Sigmoid colon (tissue), 4 donors: ENCODE results near the gene LHPP.

Source experiments
- CTCF ChIP-seq, 4 experiments: fragments of 450-650 bp in 3 of 4; fragments of 200-600 bp in 1 of 4; IDR thresholded peaks; one replicate each; pipeline ENCODE4 v1.5.1; 2016 to 2019; ENCODE audit warnings: antibody characterized with exemption in 4 of 4, mild to moderate bottlenecking in 3 of 4, moderate library complexity in 2 of 4
- EP300 ChIP-seq, 4 donors: sonication (generic); formaldehyde crosslinking; IDR thresholded peaks; one replicate each; pipeline ENCODE4 v1.6.1; 2017; ENCODE audit warnings: antibody characterized with exemption in 4 of 4
- POLR2A ChIP-seq, 2 donors: fragments of 450-650 bp; IDR thresholded peaks; one replicate each; pipeline ENCODE4 v1.6.1; 2016; ENCODE audit warnings: antibody characterized with exemption in 2 of 2, mild to moderate bottlenecking in 2 of 2, moderate library complexity in 2 of 2
- POLR2AphosphoS5 ChIP-seq, 4 donors: sonication (generic); formaldehyde crosslinking; IDR thresholded peaks; one replicate each; pipeline ENCODE4 v1.6.1; 2017; ENCODE audit warnings: antibody characterized with exemption in 4 of 4

- TF ChIP-seq POLR2AphosphoS5 (IDR thresholded peaks at IDR 0.05) = no peak
- TF ChIP-seq POLR2A (IDR thresholded peaks at IDR 0.05) = no peak
- no peak for TF ChIP-seq CTCF (IDR thresholded peaks at IDR 0.05)
- TF ChIP-seq EP300 (IDR thresholded peaks at IDR 0.05) = no peak
These were observed 157.6 kb downstream of the LHPP start for GRCh38 chr10:124619195-124619594.
